ENCODE results near the gene WIPI1.

Gene WIPI1

GRCh38 chr17:68384941-68385340, 72.4 kb downstream of the WIPI1 start:
- DNase-seq (ENCODE audit: low read depth) = no peak
- TF ChIP-seq CTCF (IDR thresholded peaks at IDR 0.05; ENCODE audit: insufficient read depth, low read depth, low read length, missing control alignments) = no peak
- H3K4me3 ChIP-seq (ENCODE audit: low read length) = no peak overlapping the region

- no peak for DNase-seq (ENCODE audit: low read depth)
- no peak overlapping the region for H3K4me3 ChIP-seq (ENCODE audit: low read length)
- TF ChIP-seq CTCF (IDR thresholded peaks at IDR 0.05; ENCODE audit: insufficient read depth, low read depth, low read length, missing control alignments) = no peak
Measured at GRCh38 chr17:68384471-68384870, 72.8 kb downstream of the WIPI1 start.

- TF ChIP-seq CTCF (IDR thresholded peaks at IDR 0.05; ENCODE audit: insufficient read depth, low read depth, low read length, missing control alignments) = no peak
- no peak for DNase-seq (ENCODE audit: low read depth)
- no peak overlapping the region for H3K4me3 ChIP-seq (ENCODE audit: low read length)
Measured at GRCh38 chr17:68383443-68384321, 73.6 kb downstream of the WIPI1 start.

- TF ChIP-seq CTCF (IDR thresholded peaks at IDR 0.05; ENCODE audit: insufficient read depth, low read depth, low read length, missing control alignments) = no peak
- no peak overlapping the region for H3K4me3 ChIP-seq (ENCODE audit: low read length)
- no peak for DNase-seq (ENCODE audit: low read depth)
Measured at GRCh38 chr17:68383120-68383442, 74.2 kb downstream of the WIPI1 start.

- DNase-seq (ENCODE audit: low read depth) = no peak
- no peak for TF ChIP-seq CTCF (IDR thresholded peaks at IDR 0.05; ENCODE audit: insufficient read depth, low read depth, low read length, missing control alignments)
- H3K4me3 ChIP-seq (ENCODE audit: low read length) = no peak overlapping the region
Measured at GRCh38 chr17:68382582-68383085, 74.7 kb downstream of the WIPI1 start.

GRCh38 chr17:68381076-68381900, 76.0 kb downstream of the WIPI1 start:
- DNase-seq (ENCODE audit: low read depth) = peak; percentile 45
- no peak overlapping the region for H3K4me3 ChIP-seq (ENCODE audit: low read length)
- no peak for TF ChIP-seq CTCF (IDR thresholded peaks at IDR 0.05; ENCODE audit: insufficient read depth, low read depth, low read length, missing control alignments)
